Endothelial cell of umbilical vein (primary cell): ENCODE data around the gene EDARADD. TPM values are rescaled to one million over a fixed set of nuclear protein-coding genes. Genes with fewer than 3 reads are reported as not detected.

Experiments
- BruUV-seq: library from RNA; stranded (reverse); fragments of 400-500 nt; replicated peaks from 2 replicates; lab custom pipeline; 2021; lab: Mats Ljungman, UMichigan
- CTCF ChIA-PET: fragments of 300-600, 350-600 bp; sonication (Branson Sonifier 250); formaldehyde crosslinking; loops from one replicate; lab custom pipeline; 2021; ENCODE audit warnings: antibody characterized with exemption, inconsistent platforms; lab: Charles Lee
- POLR2A ChIA-PET: fragments of 300-600, 350-600 bp; sonication (Branson Sonifier 250); formaldehyde crosslinking; loops from one replicate; lab custom pipeline; 2021; ENCODE audit warnings: antibody characterized with exemption, inconsistent platforms; lab: Charles Lee
- DNase-seq: peaks from one replicate; pipeline ENCODE4 v3.0.0-alpha.2; 2011; ENCODE audit warnings: low read depth, low spot score
- FAIRE-seq: peaks from 2 replicates; lab custom pipeline; 2011; peaks lifted over from hg19 to GRCh38; lab: Jason Lieb, UNC
- H2AFZ ChIP-seq: 2 replicates; pipeline ENCODE4 v1.6.0; 2012; ENCODE audit warnings: low read depth, low read length, control low read depth, inconsistent platforms
- H3K27ac ChIP-seq: 2 replicates; pipeline ENCODE4 v1.5.1; 2011; ENCODE audit warnings: low read depth, mild to moderate bottlenecking, control low read depth, low read length, moderate library complexity; ENCODE audit not compliant: insufficient read depth
- H3K27me3 ChIP-seq, 2 experiments: 2 replicates each; pipeline versions ENCODE4 v1.6.0 to v1.6.1; 2011; ENCODE audit warnings: low read length in 2 of 2, mixed read lengths in 1 of 2; ENCODE audit not compliant: control insufficient read depth in 2 of 2, insufficient read depth in 2 of 2
- H3K36me3 ChIP-seq, 2 experiments: 2 replicates in 1 of 2; 3 replicates in 1 of 2; pipeline ENCODE4 v1.5.1; 2011; ENCODE audit warnings: low read length in 2 of 2, mild to moderate bottlenecking in 1 of 2, moderate library complexity in 1 of 2; ENCODE audit not compliant: control insufficient read depth in 2 of 2, insufficient read depth in 2 of 2; ENCODE audit errors: extremely low read depth in 1 of 2
- H3K4me1 ChIP-seq: 3 replicates; pipeline ENCODE4 v1.5.1; 2011; ENCODE audit warnings: mild to moderate bottlenecking, low read length; ENCODE audit not compliant: control insufficient read depth, insufficient read depth; ENCODE audit errors: extremely low read depth
- H3K4me2 ChIP-seq: 2 replicates; pipeline ENCODE4 v1.6.1; 2011; ENCODE audit warnings: low read length, control low read depth, mixed read lengths; ENCODE audit not compliant: insufficient read depth
- H3K4me3 ChIP-seq, 3 experiments: fragments of 200-600 bp in 1 of 3; sonication (generic), shearing (Covaris generic) in 1 of 3; replicated peaks in 1 of 3; 2 replicates each; pipeline ENCODE4 v1.5.1; 2011 to 2016; ENCODE audit warnings: control low read depth in 3 of 3, low read length in 3 of 3, mild to moderate bottlenecking in 2 of 3, inconsistent platforms in 1 of 3, low read depth in 1 of 3, moderate library complexity in 1 of 3; ENCODE audit not compliant: insufficient read depth in 1 of 3
- H3K79me2 ChIP-seq: 2 replicates; pipeline ENCODE4 v1.6.0; 2012; ENCODE audit warnings: low read length, inconsistent platforms; ENCODE audit not compliant: control insufficient read depth, insufficient read depth
- H3K9ac ChIP-seq: replicated peaks from 2 replicates; pipeline ENCODE3; 2011; ENCODE audit warnings: low read length, control low read depth; ENCODE audit not compliant: insufficient read depth; ENCODE audit errors: extremely low read depth
- H3K9me1 ChIP-seq: replicated peaks from 3 replicates; pipeline ENCODE4 v1.6.0; 2011; ENCODE audit warnings: mild to moderate bottlenecking, low read length; ENCODE audit not compliant: control insufficient read depth, insufficient read depth; ENCODE audit errors: extremely low read depth
- H3K9me3 ChIP-seq: replicated peaks from 2 replicates; pipeline ENCODE4 v1.5.1; 2012; ENCODE audit warnings: low read length, inconsistent platforms; ENCODE audit not compliant: control insufficient read depth, insufficient read depth
- H4K20me1 ChIP-seq: replicated peaks from 2 replicates; pipeline ENCODE3; 2011; ENCODE audit warnings: mild to moderate bottlenecking, low read length; ENCODE audit not compliant: control insufficient read depth, insufficient read depth; ENCODE audit errors: extremely low read depth
- FOS ChIP-seq: IDR thresholded peaks from 2 replicates; pipeline ENCODE4 v1.6.1; 2011; ENCODE audit warnings: mild to moderate bottlenecking, low read length, moderate library complexity, borderline replicate concordance; ENCODE audit not compliant: insufficient read depth
- GATA2 ChIP-seq: IDR thresholded peaks from 2 replicates; pipeline ENCODE4 v1.7.0; 2011; ENCODE audit warnings: low read depth, mild to moderate bottlenecking, moderate library complexity, mixed read lengths, low read length; ENCODE audit not compliant: insufficient read length, insufficient read depth
- JUN ChIP-seq: IDR thresholded peaks from 2 replicates; pipeline ENCODE4 v1.6.1; 2011; ENCODE audit warnings: borderline replicate concordance, low read depth; ENCODE audit not compliant: insufficient read length, insufficient read depth
- MAX ChIP-seq: IDR thresholded peaks from 2 replicates; pipeline ENCODE4 v1.6.1; 2011; ENCODE audit not compliant: insufficient read depth, insufficient read length
- POLR2A ChIP-seq: IDR thresholded peaks from 2 replicates; pipeline ENCODE4 v1.6.1; 2012; ENCODE audit warnings: low read depth, mild to moderate bottlenecking, control low read depth, low read length
- dilution Hi-C: fragments of 300-500 bp; cut with MboI; formaldehyde crosslinking; loops from one replicate; pipeline ENCODE4 v1.15.0; 2019; ENCODE audit warnings: low sequenced_read_pairs; ENCODE audit not compliant: extremely low pct_ligation_motif_present
- intact Hi-C: fragments of 100-400 bp; cut with micrococcal nuclease; formaldehyde crosslinking; loops from one replicate; pipeline ENCODE4 v1.10.0; 2022
- polyA plus RNA-seq, 4 experiments: library from polyadenylated mRNA; depleted of rRNA in 3 of 4; stranded (reverse) in 3 of 4; unstranded in 1 of 4; fragments of >200 nt; gene quantifications; 2 replicates each; pipeline versions ENCODE4 v1.2.1 to v1.2.3, GENCODE V29; 2011 to 2012; ENCODE audit warnings: missing spikeins in 1 of 4
- total RNA-seq: library from RNA; stranded (reverse); gene quantifications from 2 replicates; pipeline ENCODE4 v1.2.3, GENCODE V29; 2021
- TF ChIP-seq, protein P1 (sequence below), 2 donors: IDR thresholded peaks; 1 replicate in 1 of 2; 2 replicates in 1 of 2; pipeline ENCODE4 v1.5.1; 2011; ENCODE audit warnings: low read length in 2 of 2, mild to moderate bottlenecking in 2 of 2, moderate library complexity in 2 of 2, control low read depth in 1 of 2, inconsistent platforms in 1 of 2, low read depth in 1 of 2; ENCODE audit not compliant: insufficient read depth in 1 of 2; ENCODE audit errors: extremely low read depth in 1 of 2

Gene EDARADD
- total and polyA plus RNA-seq, 2 donors (not counting 3 experiments of a cell fraction or from before 2014, with no cell fraction given) = not detected

DNA sequence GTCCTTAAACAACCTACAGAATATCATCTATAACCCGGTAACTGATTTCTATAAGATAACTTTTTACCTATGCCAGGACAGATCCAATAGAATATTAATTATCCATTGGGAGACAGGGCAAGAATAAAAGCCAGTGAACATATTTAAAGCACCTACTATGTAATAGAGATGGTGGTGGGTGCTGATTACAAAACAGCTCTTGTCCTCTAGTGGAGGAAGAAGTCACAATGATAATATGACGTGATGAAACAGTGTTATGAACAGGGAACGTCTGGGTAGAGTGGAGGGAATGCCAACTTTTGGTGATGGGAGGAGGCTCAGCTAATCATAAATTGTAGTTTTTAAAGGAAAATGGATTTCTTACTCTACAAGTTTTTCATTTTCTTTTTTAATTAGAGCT, 132.0 kb downstream of the EDARADD start:
- Histone ChIP-seq H3K27ac (no peak overlapping the region), H3K36me3 (no peaks in the 10 kb centered on the region), H3K9ac (no peak overlapping the region), H3K79me2 (peaks cover 7% of the 10 kb centered on the region), H3K4me1 (no peaks in the 10 kb centered on the region), H4K20me1 (no peaks in the 10 kb centered on the region), H3K9me1 (no peaks in the 10 kb centered on the region), H3K4me3 (no peak overlapping the region), H2AFZ (no peak overlapping the region), H3K4me2 (no peak overlapping the region), H3K9me3 (no peaks in the 10 kb centered on the region), H3K27me3 (no peaks in the 10 kb centered on the region)
- ChIA-PET CTCF (interaction anchor here (1.1 kb wide), 1 partner anchor 417 kb away, joined by 3 read pairs; no protein-coding TSS in a partner anchor), POLR2A (no interaction called here)
- FAIRE-seq (no peak), DNase-seq (no peak)
- TF ChIP-seq FOS (no peak), JUN (no peak), MAX (no peak), POLR2A (no peak), GATA2 (no peak)
- TF ChIP-seq, protein P1, sequence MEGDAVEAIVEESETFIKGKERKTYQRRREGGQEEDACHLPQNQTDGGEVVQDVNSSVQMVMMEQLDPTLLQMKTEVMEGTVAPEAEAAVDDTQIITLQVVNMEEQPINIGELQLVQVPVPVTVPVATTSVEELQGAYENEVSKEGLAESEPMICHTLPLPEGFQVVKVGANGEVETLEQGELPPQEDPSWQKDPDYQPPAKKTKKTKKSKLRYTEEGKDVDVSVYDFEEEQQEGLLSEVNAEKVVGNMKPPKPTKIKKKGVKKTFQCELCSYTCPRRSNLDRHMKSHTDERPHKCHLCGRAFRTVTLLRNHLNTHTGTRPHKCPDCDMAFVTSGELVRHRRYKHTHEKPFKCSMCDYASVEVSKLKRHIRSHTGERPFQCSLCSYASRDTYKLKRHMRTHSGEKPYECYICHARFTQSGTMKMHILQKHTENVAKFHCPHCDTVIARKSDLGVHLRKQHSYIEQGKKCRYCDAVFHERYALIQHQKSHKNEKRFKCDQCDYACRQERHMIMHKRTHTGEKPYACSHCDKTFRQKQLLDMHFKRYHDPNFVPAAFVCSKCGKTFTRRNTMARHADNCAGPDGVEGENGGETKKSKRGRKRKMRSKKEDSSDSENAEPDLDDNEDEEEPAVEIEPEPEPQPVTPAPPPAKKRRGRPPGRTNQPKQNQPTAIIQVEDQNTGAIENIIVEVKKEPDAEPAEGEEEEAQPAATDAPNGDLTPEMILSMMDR (IDR thresholded peaks at IDR 0.05; ENCODE audit: extremely low read depth in 1 of 2, insufficient read depth in 1 of 2, low read depth in 1 of 2, low read length in 2 of 2) = no peak
- no TSS peak for BruUV-seq
- dilution Hi-C loops (no loop called here), intact Hi-C loops (loop anchor here (10.0 kb wide), 1 partner anchor 541 kb away; no protein-coding TSS in a partner anchor)
